ENCODE measurements around the gene KCNK6. TPM values are rescaled to one million over a fixed set of nuclear protein-coding genes. Genes with fewer than 3 reads are reported as not detected.

Gene KCNK6
- total and polyA plus RNA-seq, 2 experiments from 2014 or later = 9.0 to 14.6 TPM

DNA sequence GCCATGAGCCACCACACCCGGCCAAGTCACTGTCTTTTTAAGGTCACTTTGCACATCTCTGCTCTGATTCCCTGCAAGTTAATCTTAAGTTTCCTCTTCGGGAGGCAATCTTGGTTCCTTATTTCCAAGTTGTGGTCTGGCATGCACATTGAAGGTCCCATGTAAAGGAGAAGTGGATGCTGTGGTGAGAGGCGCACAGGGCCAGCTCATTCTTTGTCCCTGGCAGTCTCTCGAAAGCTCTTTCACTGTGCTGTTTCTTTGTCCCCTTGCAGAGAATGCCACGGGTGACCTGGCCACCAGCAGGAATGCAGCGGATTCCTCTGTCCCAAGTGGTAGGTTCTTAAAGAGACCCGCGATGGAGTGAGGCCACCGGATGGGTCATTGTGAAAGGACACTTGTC, 32.0 kb upstream of the KCNK6 start:
- Histone ChIP-seq H3F3A (replicated peaks; ENCODE audit: low read depth) (peaks cover 23% of the 10 kb centered on the region; the same call in 1 of the 2 replicates), H3K4me1 (ENCODE audit: insufficient read depth) (no peaks in the 10 kb centered on the region), H2AFZ (no peak overlapping the region), H3K4me3 (no peak overlapping the region), H4K20me1 (replicated peaks; ENCODE audit: insufficient read depth) (peaks cover 10% of the 10 kb centered on the region; the same call in 1 of the 2 replicates), H3K79me2 (replicated peaks; ENCODE audit: insufficient read depth) (peaks cover 24% of the 10 kb centered on the region), H3K36me3 (ENCODE audit: insufficient read depth) (peaks cover 20% of the 10 kb centered on the region), H3K27me3 (ENCODE audit: insufficient read depth) (no peaks in the 10 kb centered on the region), H3K27ac (ENCODE audit: low read depth) (no peak overlapping the region), H3K9me2 (ENCODE audit: insufficient read depth) (no peaks in the 10 kb centered on the region), H3K4me2 (no peak overlapping the region)
- H3K4me3 Mint-ChIP-seq = no peak overlapping the region; the same call in 2 of the 3 replicates
- H3K27ac Mint-ChIP-seq = no peak overlapping the region
- peaks cover 68% of the 10 kb centered on the region for H3K36me3 Mint-ChIP-seq (ENCODE audit: low read depth)
- TF ChIP-seq CREB1 (CRISPR knock-in tag; IDR thresholded peaks at IDR 0.05; ENCODE audit: low read depth) (no peak), EZH2 (IDR thresholded peaks at IDR 0.05; ENCODE audit: low read depth, unreplicated experiment) (no peak), ETS1 (IDR thresholded peaks at IDR 0.05) (no peak), CTCF (conservative IDR thresholded peaks at IDR 0.05; ENCODE audit: low read depth in 2 of 2) (no peak), NANOG (IDR thresholded peaks at IDR 0.05; ENCODE audit: borderline replicate concordance) (no peak), STAT1 (IDR thresholded peaks at IDR 0.05; ENCODE audit: unreplicated experiment) (no peak), ZNF331 (CRISPR knock-in tag; IDR thresholded peaks at IDR 0.05; ENCODE audit: low read depth) (no peak), EZH2phosphoT487 (IDR thresholded peaks at IDR 0.05; ENCODE audit: unreplicated experiment) (no peak), JUNB (IDR thresholded peaks at IDR 0.05; ENCODE audit: unreplicated experiment) (no peak), ZNF462 (CRISPR knock-in tag; IDR thresholded peaks at IDR 0.05) (no peak), POLR2AphosphoS5 (IDR thresholded peaks at IDR 0.05; ENCODE audit: low read depth) (no peak), ZNF114 (CRISPR knock-in tag; IDR thresholded peaks at IDR 0.05) (no peak)
- TF ChIP-seq, protein P1, sequence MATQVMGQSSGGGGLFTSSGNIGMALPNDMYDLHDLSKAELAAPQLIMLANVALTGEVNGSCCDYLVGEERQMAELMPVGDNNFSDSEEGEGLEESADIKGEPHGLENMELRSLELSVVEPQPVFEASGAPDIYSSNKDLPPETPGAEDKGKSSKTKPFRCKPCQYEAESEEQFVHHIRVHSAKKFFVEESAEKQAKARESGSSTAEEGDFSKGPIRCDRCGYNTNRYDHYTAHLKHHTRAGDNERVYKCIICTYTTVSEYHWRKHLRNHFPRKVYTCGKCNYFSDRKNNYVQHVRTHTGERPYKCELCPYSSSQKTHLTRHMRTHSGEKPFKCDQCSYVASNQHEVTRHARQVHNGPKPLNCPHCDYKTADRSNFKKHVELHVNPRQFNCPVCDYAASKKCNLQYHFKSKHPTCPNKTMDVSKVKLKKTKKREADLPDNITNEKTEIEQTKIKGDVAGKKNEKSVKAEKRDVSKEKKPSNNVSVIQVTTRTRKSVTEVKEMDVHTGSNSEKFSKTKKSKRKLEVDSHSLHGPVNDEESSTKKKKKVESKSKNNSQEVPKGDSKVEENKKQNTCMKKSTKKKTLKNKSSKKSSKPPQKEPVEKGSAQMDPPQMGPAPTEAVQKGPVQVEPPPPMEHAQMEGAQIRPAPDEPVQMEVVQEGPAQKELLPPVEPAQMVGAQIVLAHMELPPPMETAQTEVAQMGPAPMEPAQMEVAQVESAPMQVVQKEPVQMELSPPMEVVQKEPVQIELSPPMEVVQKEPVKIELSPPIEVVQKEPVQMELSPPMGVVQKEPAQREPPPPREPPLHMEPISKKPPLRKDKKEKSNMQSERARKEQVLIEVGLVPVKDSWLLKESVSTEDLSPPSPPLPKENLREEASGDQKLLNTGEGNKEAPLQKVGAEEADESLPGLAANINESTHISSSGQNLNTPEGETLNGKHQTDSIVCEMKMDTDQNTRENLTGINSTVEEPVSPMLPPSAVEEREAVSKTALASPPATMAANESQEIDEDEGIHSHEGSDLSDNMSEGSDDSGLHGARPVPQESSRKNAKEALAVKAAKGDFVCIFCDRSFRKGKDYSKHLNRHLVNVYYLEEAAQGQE (IDR thresholded peaks at IDR 0.05; ENCODE audit: unreplicated experiment) = no peak
- no peaks in the 10 kb centered on the region; the same call in 2 of the 3 replicates for H3K4me1 Mint-ChIP-seq
- DNase-seq (ENCODE audit: low spot score) (no peak), ATAC-seq (no peak)
- H3K27me3 Mint-ChIP-seq (ENCODE audit: insufficient read depth, low read depth, poor library complexity) = peaks cover 10% of the 10 kb centered on the region
- H3K9me3 Mint-ChIP-seq = no peaks in the 10 kb centered on the region

Data from GM23338 (cell line).